SK-N-SH (cell line): ENCODE measurements around the gene AGAP1. TPM values are rescaled to one million over a fixed set of nuclear protein-coding genes. Genes with fewer than 3 reads are reported as not detected.

Source experiments
- CTCF ChIA-PET: fragments of 300-600, 350-600 bp; formaldehyde crosslinking; extraction: SDS; loops from one replicate; lab custom pipeline; 2021; lab: Yijun Ruan, JAX
- POLR2A ChIA-PET: fragments of 350-600 bp; sonication (Branson Sonifier 250); formaldehyde crosslinking; extraction: SDS; loops from one replicate; lab custom pipeline; 2020; ENCODE audit warnings: antibody characterized with exemption, inconsistent platforms; lab: Yijun Ruan, JAX
- DNase-seq: peaks from one replicate; pipeline ENCODE4 v3.0.0; 2012
- H2AFZ ChIP-seq: fragments of 200-600 bp; sonication (generic); 2 replicates; pipeline ENCODE4 v1.8.1; 2016; ENCODE audit warnings: antibody characterized with exemption, mild to moderate bottlenecking, low read depth
- H3F3A ChIP-seq: fragments of 200-600 bp; sonication (generic); replicated peaks from 2 replicates; pipeline ENCODE3; 2016; ENCODE audit warnings: antibody characterized with exemption, mild to moderate bottlenecking; ENCODE audit not compliant: insufficient read depth
- H3K27ac ChIP-seq, 2 experiments: fragments of 200-500 bp in 1 of 2; fragments of 200-600 bp in 1 of 2; sonication (Bioruptor generic) in 1 of 2; sonication (generic), shearing (Covaris generic) in 1 of 2; 2 replicates each; pipeline versions ENCODE4 v1.5.1 to v1.6.1; 2014 to 2016; ENCODE audit warnings: low read depth in 2 of 2, inconsistent platforms in 1 of 2, low read length in 1 of 2, mild to moderate bottlenecking in 1 of 2, mixed read lengths in 1 of 2
- H3K27me3 ChIP-seq: fragments of 200-600 bp; sonication (generic), shearing (Covaris generic); 2 replicates; pipeline ENCODE4 v1.6.1; 2016; ENCODE audit warnings: mixed run types; ENCODE audit not compliant: insufficient read depth
- H3K36me3 ChIP-seq, 2 experiments: fragments of 200-500 bp in 1 of 2; fragments of 200-600 bp in 1 of 2; sonication (Bioruptor generic) in 1 of 2; sonication (generic) in 1 of 2; replicated peaks in 1 of 2; 2 replicates each; pipeline versions ENCODE3 to v1.5.1; 2014 to 2016; ENCODE audit warnings: low read length in 1 of 2, mild to moderate bottlenecking in 1 of 2; ENCODE audit not compliant: insufficient read depth in 2 of 2, control insufficient read depth in 1 of 2
- H3K4me1 ChIP-seq, 2 experiments: fragments of 200-500 bp in 1 of 2; fragments of 200-600 bp in 1 of 2; sonication (Bioruptor generic) in 1 of 2; sonication (generic), shearing (Covaris generic) in 1 of 2; 2 replicates each; pipeline versions ENCODE4 v1.5.1 to v1.6.1; 2014 to 2016; ENCODE audit warnings: low read depth in 1 of 2, low read length in 1 of 2, mixed run types in 1 of 2; ENCODE audit not compliant: insufficient read depth in 2 of 2, control insufficient read depth in 1 of 2
- H3K4me2 ChIP-seq: fragments of 200-600 bp; sonication (generic), shearing (Covaris generic); 2 replicates; pipeline ENCODE4 v1.6.1; 2017; ENCODE audit warnings: mixed run types
- H3K4me3 ChIP-seq, 2 experiments: fragments of 200-500 bp in 1 of 2; fragments of 200-600 bp in 1 of 2; sonication (Bioruptor generic) in 1 of 2; sonication (generic), shearing (Covaris generic) in 1 of 2; 2 replicates each; pipeline versions ENCODE4 v1.5.1 to v1.8.1; 2014 to 2016; ENCODE audit warnings: low read depth in 2 of 2, inconsistent platforms in 1 of 2, low read length in 1 of 2, mild to moderate bottlenecking in 1 of 2, mixed read lengths in 1 of 2, moderate library complexity in 1 of 2
- H3K79me2 ChIP-seq: fragments of 200-600 bp; sonication (generic); 2 replicates; pipeline ENCODE4 v1.8.1; 2017; ENCODE audit warnings: mild to moderate bottlenecking; ENCODE audit not compliant: insufficient read depth
- H3K9ac ChIP-seq: fragments of 200-600 bp; sonication (generic); 2 replicates; pipeline ENCODE4 v1.6.1; 2017; ENCODE audit warnings: mixed run types
- H3K9me2 ChIP-seq: fragments of 200-600 bp; sonication (generic); 2 replicates; pipeline ENCODE4 v1.6.1; 2017; ENCODE audit warnings: mixed run types
- H3K9me3 ChIP-seq: fragments of 200-600 bp; sonication (generic); 2 replicates; pipeline ENCODE4 v1.6.1; 2017; ENCODE audit warnings: mixed run types, mild to moderate bottlenecking, moderate library complexity
- H4K20me1 ChIP-seq: fragments of 200-600 bp; sonication (generic); 2 replicates; pipeline ENCODE4 v1.6.1; 2017; ENCODE audit warnings: mild to moderate bottlenecking, mixed run types; ENCODE audit not compliant: insufficient read depth
- ELF1 ChIP-seq: IDR thresholded peaks from 2 replicates; pipeline ENCODE4 v1.4.0; 2012
- EP300 ChIP-seq, 2 experiments: IDR thresholded peaks; 2 replicates each; pipeline versions ENCODE4 v1.4.0 to v1.6.1; 2012; ENCODE audit warnings: borderline replicate concordance in 1 of 2, low read depth in 1 of 2, low read length in 1 of 2
- GABPA ChIP-seq: IDR thresholded peaks from 2 replicates; pipeline ENCODE4 v1.4.0; 2012; ENCODE audit warnings: low read depth, mild to moderate bottlenecking
- GATA2 ChIP-seq: sonication (generic); formaldehyde crosslinking; IDR thresholded peaks from 2 replicates; pipeline ENCODE4 v1.5.0; 2020; ENCODE audit warnings: mild to moderate bottlenecking, missing genetic modification reagents
- MEF2A ChIP-seq: IDR thresholded peaks from 2 replicates; pipeline ENCODE4 v1.4.0; 2012; ENCODE audit warnings: low read depth, borderline replicate concordance
- MXI1 ChIP-seq: IDR thresholded peaks from 2 replicates; pipeline ENCODE4 v1.6.1; 2012; ENCODE audit warnings: mild to moderate bottlenecking, low read depth, low read length, improper control_type of control experiment
- NFIC ChIP-seq: IDR thresholded peaks from 2 replicates; pipeline ENCODE4 v1.4.0; 2012; ENCODE audit warnings: borderline replicate concordance
- RFX5 ChIP-seq: IDR thresholded peaks from 2 replicates; pipeline ENCODE4 v1.6.1; 2012; ENCODE audit warnings: mild to moderate bottlenecking, improper control_type of control experiment, low read length
- YY1 ChIP-seq: IDR thresholded peaks from 2 replicates; pipeline ENCODE4 v1.4.0; 2012; ENCODE audit warnings: low read depth, mild to moderate bottlenecking
- WGBS: methylation state at CpG from one replicate; pipeline ENCODE4 v1.1.6; 2017; ENCODE audit warnings: low lambda C conversion rate; 5-methylcytosine and 5-hydroxymethylcytosine counted together
- polyA plus RNA-seq, 3 experiments: library from polyadenylated mRNA; depleted of rRNA; stranded (reverse); fragments of >200 nt; gene quantifications; 2 replicates each; pipeline ENCODE4 v1.2.3, GENCODE V29; 2012
- TF ChIP-seq, protein P1 (sequence below): fragments of 150-350 bp; IDR thresholded peaks from 2 replicates; pipeline ENCODE4 v1.6.1; 2016; ENCODE audit warnings: mild to moderate bottlenecking, low read depth, low read length
- TF ChIP-seq, protein P2 (sequence below): fragments of 150-350 bp; IDR thresholded peaks from 2 replicates; pipeline ENCODE4 v1.6.1; 2017; ENCODE audit warnings: antibody characterized with exemption, low read length, low read depth, borderline replicate concordance
- TF ChIP-seq, protein P3 (sequence below): IDR thresholded peaks from 2 replicates; pipeline ENCODE4; 2012

AGAP1 gene
- polyA plus RNA-seq, 1 of the 3 experiments (the other 2 are of a cell fraction), result 8.8 TPM

DNA sequence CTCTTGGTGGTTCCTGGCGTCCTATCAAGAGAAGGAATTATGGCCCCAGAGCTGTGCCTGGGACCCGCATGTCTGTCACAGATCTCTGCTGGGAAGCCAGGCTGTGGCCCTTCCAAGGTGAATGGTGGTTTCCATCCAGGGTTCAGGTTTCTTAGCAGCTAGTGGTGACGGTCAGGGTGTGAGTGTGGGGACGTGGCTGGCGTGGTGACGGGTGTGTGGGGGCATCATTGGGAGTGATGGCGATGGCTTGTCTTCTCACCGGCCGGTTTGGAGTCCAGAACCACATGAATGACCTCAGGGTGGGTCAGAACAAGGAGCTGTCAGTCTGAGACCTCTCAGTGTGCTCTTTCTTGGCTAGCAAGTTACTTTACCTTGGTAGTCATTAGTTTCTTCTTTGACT, 52.6 kb downstream of the AGAP1 start:
- Histone ChIP-seq H3K4me3 (no peak overlapping the region), H3K79me2 (peaks cover 49% of the 10 kb centered on the region; the same call in 1 of the 2 replicates), H3K4me1 (no peaks in the 10 kb centered on the region; a peak in 1 of 4 replicates), H3K36me3 (no peaks in the 10 kb centered on the region), H3K27me3 (no peaks in the 10 kb centered on the region), H2AFZ (no peak overlapping the region), H4K20me1 (peaks cover 67% of the 10 kb centered on the region), H3K9me2 (no peaks in the 10 kb centered on the region), H3K9me3 (no peaks in the 10 kb centered on the region), H3K9ac (no peak overlapping the region), H3K27ac (no peak overlapping the region), H3K4me2 (no peak overlapping the region), H3F3A (no peaks in the 10 kb centered on the region)
- POLR2A ChIA-PET, result no interaction called here
- no peak for DNase-seq
- WGBS, result 88% methylated on average over 9 of the region's 9 CpGs
- CTCF ChIA-PET, result no interaction called here
- TF ChIP-seq, protein P1, sequence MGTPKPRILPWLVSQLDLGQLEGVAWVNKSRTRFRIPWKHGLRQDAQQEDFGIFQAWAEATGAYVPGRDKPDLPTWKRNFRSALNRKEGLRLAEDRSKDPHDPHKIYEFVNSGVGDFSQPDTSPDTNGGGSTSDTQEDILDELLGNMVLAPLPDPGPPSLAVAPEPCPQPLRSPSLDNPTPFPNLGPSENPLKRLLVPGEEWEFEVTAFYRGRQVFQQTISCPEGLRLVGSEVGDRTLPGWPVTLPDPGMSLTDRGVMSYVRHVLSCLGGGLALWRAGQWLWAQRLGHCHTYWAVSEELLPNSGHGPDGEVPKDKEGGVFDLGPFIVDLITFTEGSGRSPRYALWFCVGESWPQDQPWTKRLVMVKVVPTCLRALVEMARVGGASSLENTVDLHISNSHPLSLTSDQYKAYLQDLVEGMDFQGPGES, result no peak
- TF ChIP-seq, protein P2, sequence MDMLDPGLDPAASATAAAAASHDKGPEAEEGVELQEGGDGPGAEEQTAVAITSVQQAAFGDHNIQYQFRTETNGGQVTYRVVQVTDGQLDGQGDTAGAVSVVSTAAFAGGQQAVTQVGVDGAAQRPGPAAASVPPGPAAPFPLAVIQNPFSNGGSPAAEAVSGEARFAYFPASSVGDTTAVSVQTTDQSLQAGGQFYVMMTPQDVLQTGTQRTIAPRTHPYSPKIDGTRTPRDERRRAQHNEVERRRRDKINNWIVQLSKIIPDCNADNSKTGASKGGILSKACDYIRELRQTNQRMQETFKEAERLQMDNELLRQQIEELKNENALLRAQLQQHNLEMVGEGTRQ, result no peak
- no peak for TF ChIP-seq GATA2 (CRISPR knock-in tag)
- no peak for TF ChIP-seq MXI1
- no peak for TF ChIP-seq NFIC
- TF ChIP-seq YY1, result no peak
- TF ChIP-seq MEF2A, result no peak
- no peak for TF ChIP-seq RFX5
- no peak for TF ChIP-seq ELF1
- TF ChIP-seq GABPA, result no peak

DNA sequence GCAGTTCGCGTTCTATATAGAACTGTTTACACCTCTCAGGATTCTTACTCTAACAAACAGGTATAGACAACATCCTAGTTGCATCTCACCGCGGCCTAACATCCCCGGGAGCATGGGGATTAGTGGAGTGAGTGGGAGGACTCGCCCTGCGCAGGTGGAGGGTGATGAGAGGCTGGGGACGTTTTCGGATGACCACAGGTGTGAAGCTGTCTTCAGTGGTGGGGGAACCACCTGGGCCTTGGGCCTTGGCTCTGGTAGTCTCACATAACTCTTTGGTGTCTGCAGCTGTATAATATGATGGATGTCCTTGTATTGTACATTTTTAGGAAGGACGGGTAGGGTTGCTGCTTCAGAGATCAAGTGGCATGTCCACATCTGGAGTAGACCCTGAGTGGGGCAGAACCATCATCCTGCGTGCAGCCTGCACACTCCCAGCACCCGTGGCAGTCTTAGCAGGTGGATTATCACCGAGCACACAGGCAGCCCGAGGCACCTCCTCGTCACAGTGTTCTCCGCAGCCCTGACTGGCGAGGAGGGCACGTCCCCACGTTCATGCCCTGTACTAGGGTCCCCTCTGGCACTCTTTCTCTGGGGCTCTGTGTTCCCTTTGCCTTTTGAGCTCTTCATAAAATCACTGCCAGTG, 56.0 kb downstream of the AGAP1 start:
- POLR2A ChIA-PET, result no interaction called here
- no peak for TF ChIP-seq EP300 (IDR thresholded peaks at IDR 0.05; ENCODE audit: borderline replicate concordance in 1 of 2, low read depth in 1 of 2, low read length in 1 of 2)
- no peak for TF ChIP-seq NFIC
- TF ChIP-seq, protein P3, sequence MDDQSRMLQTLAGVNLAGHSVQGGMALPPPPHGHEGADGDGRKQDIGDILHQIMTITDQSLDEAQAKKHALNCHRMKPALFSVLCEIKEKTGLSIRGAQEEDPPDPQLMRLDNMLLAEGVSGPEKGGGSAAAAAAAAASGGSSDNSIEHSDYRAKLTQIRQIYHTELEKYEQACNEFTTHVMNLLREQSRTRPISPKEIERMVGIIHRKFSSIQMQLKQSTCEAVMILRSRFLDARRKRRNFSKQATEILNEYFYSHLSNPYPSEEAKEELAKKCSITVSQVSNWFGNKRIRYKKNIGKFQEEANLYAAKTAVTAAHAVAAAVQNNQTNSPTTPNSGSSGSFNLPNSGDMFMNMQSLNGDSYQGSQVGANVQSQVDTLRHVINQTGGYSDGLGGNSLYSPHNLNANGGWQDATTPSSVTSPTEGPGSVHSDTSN, result no peak
- Histone ChIP-seq H3K27me3 (no peaks in the 10 kb centered on the region), H3F3A (no peaks in the 10 kb centered on the region), H3K4me1 (peaks cover 0 to 18% of the 10 kb centered on the region in 2 experiments; a peak in 1 of 4 replicates), H3K36me3 (no peaks in the 10 kb centered on the region), H3K4me3 (no peak overlapping the region), H3K9me3 (no peaks in the 10 kb centered on the region), H3K27ac (no peak overlapping the region), H3K79me2 (peaks cover 39% of the 10 kb centered on the region; the same call in 1 of the 2 replicates), H3K9ac (no peak overlapping the region), H2AFZ (no peak overlapping the region), H3K4me2 (no peak overlapping the region), H3K9me2 (no peaks in the 10 kb centered on the region), H4K20me1 (peaks cover 67% of the 10 kb centered on the region)
- WGBS, result 95% methylated on average over 14 of the region's 19 CpGs
- CTCF ChIA-PET, result interaction anchor here (0.6 kb wide), 1 partner anchor 433 kb away, joined by 3 read pairs; no protein-coding TSS in a partner anchor
- DNase-seq, result no peak
